HG03060 (cell line): Measurements from ENCODE around the gene ZHX3.

Experiments
- ATAC-seq: cut with Tn5 transposase; IDR thresholded peaks from one replicate; pipeline ENCODE4 v1.9.1; 2021; ENCODE audit warnings: low read depth, moderate number of reproducible peaks; ENCODE audit not compliant: unreplicated experiment

The ZHX3 gene

DNA sequence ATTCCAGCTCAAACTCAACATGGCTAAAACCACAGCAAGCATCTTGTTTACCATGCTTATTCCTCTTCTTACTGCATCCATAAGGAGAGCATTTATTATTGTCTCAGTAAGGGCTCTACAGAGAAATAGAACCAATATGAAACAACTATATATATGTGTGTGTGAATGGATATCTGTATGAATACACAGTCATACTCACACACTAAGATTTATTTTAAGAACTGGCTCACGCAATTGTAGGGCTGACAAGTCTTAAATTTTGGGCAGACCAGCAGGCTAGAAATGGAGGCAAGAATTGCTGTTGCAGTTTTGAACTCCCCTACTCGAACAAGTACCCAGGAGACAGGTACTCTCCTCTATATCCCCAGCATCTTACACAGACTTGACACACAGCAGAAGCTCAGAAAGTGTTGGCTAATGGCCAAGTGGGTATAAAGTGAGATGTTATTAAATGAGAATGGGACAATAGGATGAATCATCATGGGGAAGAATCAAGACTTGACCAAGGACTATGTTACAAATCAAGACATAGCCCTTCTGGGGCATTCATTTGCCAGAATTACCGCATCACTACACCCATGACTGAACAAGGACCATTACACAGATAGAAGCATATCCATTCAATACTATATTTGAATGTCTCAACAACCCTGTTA lies 13.0 kb downstream of the ZHX3 start:
- no peak for ATAC-seq

GRCh38 chr20:41304002-41304401 lies 13.5 kb downstream of the ZHX3 start:
- no peak for ATAC-seq

DNA sequence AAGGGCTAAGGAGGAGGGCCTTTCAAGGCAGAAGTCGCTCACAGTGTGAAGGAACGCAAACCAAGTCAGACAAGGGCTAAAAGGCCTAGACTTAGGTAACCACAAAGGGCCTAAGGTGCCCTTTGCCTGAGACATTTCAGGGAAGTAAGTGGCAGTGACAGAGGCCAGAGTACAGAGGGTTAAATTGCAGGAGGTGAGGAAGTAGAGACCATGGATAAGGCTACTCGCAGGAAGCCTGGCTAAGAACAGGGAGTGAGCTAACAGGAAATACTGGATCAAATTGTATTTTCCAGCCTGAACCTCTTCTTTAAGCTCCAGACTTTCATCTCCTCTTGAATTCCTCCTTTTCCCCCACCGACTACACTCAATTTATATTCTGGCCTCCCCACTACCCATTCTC lies 16.6 kb downstream of the ZHX3 start:
- ATAC-seq: no peak

DNA sequence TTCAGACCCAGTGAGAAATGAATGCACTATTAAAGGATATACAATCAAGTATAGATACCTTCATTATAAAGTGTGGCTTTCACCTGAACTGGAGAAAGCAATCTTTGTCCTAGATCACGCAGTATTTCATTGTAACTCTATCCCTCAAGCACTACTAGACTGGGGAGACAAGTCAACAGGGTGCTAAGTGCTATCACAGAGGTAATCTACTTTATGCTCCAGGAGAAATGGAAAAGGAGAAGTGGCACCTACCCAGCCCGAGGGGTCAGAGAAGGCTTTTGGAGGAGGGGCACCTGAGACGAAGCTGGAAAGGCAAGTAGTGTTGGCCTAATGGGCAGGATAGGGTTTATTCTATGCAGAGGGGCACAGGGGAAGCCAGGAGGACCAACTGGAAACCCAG lies 17.1 kb downstream of the ZHX3 start:
- no peak for ATAC-seq

DNA sequence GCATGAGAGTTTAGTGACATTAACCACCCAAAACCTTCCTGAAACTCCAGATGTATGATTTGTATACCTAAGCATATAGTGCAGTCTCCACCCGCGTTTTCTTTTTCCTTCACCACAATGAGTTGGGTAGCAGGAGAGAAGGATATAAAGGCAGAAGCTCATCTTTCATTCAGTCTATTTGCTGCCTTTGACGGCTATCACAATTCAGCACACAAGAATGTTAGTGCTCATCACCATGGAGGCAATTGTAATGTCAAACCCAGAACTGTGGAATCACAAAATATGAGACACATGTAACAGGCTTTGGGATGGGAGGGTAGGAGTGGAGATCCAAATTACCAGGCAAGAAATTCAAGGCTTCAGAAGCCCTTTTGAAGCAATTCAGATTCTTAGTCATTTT lies 17.6 kb downstream of the ZHX3 start:
- no peak for ATAC-seq

- ATAC-seq: no peak
Observed at GRCh38 chr20:41293269-41294037, 24.1 kb downstream of the ZHX3 start.

- ATAC-seq: no peak
Observed at GRCh38 chr20:41290804-41291389, 26.6 kb downstream of the ZHX3 start.

- ATAC-seq: no peak
Observed at GRCh38 chr20:41287327-41287726, 30.2 kb downstream of the ZHX3 start.

- ATAC-seq: no peak
Observed at GRCh38 chr20:41286240-41286851, 31.2 kb downstream of the ZHX3 start.

DNA sequence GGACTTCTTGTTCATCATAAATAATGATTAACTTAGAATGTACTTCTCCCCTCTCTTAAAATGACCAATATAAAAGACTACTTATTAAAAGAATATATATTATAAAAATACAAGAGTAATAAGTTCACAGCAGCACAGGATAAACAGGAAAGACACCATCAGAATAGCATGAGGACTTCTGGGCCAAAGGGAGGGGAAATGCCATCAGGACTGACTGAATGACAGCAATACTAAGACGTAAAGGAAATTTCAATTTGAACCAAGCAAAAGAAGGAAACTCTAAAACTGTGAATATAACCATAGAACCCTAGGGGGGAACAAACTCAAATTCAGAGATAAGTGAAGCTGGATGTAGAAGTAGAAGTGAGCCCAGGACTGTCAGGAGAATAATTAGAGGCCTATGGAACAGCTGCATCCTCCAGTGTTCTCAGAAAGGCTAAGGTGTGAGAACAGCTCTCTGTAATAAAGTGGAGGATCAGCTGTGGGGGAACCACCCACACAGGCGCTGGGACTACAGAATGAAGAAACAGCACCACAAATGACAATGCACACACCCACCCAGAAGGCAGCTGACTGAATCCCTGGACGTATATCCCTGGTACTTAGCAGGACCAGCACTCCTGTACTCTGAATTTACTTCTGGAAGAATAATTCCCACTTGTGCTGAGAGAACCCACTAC lies 37.8 kb downstream of the ZHX3 start:
- ATAC-seq: no peak

DNA sequence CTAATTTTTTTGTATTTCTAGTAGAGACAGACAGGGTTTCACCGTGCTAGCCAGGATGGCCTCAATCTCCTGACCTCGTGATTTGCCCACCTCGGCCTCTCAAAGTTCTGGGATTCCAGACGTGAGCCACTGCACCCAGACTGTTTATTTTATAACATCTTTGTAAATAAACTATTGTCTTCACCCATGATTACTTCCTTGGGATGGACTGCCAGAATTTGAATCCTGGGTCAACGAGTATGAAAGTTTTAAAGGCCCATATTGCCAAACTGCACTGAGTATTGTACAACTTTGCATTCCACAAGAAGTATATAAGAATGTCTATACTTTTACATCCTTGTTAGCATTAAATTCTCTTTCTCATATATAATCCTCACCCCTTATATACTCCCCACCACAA lies 38.6 kb downstream of the ZHX3 start:
- ATAC-seq: no peak

GRCh38 chr20:41277049-41277448 lies 40.5 kb downstream of the ZHX3 start:
- no peak for ATAC-seq

DNA sequence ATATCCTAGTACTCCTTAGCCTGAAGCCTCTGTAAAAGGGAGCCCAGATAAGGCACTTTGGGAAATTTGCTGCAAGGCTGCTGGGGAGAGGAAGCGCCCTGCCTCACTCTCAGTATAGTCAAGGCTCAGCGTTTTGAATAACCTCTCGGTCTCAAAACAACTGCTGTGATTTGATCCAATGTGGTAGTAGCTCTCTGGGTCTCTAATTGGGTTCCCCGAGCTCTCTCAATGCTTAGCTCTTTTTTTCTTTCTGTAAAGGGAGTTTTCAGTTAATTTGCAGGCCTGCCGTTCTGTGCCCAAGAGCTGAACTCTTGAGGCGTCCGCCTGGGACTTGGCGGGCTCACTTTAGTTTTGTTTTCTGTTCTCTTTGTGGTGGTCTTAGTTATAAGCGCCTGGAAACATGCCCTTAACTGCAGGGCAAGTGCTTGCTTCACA lies 41.2 kb downstream of the ZHX3 start:
- ATAC-seq: no peak

DNA sequence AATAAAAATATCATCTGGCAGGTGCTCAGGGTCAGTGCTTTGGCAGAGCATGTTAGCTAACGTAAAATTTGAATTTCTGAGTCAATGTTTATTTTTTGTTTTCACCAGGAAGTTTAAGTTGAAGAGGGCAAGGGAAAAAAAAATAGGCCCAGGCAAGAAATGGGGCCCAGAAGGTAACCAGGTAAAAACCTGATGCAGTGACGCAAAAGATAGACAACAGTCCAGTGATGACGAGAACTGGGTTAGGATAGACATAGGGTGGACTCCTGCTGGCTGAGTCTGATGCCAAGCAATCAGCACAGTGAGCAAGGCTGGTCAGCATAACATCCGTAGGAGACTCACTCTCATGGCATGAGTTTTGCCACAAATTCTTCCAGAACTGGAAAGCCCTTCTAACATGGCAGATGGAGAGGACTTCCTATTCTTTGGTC lies 42.2 kb downstream of the ZHX3 start:
- no peak for ATAC-seq

DNA sequence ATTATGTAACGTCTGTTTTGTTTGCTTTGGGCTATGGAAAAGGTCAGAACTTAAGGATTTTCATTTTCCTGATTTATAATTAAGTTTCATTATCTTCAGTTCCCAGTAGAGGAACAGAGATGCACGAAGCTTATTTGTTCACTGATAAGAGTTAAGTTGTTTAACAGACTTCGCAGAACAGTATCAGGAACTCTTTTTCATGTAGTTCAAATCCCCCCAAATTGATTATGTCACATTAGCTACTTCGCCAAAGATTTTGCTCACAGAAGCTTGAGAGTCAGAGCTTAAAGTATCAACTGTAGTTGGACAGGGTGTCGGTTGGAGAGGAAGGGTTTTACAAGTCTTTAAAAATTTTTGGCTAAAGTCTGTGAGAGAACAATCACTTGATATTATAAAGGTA lies 43.4 kb downstream of the ZHX3 start:
- no peak for ATAC-seq

- ATAC-seq: no peak
Observed at GRCh38 chr20:41273445-41273844, 44.1 kb downstream of the ZHX3 start.

DNA sequence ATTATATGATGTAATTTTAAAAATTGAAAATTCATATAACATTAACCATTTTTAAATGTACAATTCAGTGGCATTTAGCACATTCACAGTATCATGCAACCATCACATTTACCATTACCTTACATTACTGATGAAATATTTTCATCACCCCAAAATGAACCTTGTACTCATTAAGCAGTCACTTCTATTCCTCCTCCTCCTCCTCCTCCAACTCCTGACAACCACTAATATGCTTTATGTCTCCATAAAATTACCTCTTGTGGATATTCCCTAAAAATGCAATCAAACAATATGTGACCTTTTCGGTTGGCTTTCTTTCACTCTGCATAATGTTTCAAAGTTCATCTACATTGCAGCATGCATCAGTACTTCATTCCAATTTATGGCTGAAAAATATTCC lies 45.2 kb downstream of the ZHX3 start:
- no peak for ATAC-seq

DNA sequence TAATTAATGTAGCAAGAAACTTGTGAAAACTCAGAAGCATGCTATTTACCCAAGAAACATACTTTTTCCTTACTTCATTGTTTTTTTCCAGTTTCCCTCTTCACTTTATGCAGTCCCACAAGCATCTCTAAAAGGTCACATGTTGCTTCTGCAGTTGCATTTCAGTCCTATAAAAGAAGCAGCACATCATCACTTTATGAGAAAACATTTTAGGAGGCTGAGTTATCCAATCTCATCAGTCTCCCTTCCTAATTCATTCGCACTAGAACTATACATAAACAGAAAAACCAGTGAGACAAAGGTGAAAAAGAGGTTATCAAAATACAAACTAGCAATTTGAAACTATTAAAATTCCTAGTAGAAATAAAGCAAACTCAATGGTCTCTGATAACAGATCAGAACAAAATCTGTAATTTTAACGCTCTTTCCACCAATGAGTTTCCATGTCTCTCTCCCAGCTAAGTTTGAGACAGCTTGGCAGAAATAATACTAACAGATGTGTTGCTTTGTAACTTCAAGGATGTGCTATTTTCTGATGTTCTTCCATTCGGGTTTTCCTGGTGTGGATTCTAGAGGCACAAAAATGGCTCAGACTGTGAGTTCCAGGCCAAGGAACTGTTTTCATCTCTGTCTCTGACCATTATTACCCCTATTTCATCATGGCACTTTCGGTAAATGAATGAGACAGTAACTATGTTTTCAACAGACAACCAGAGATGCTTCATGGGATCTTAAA lies 48.4 kb downstream of the ZHX3 start:
- ATAC-seq: no peak

DNA sequence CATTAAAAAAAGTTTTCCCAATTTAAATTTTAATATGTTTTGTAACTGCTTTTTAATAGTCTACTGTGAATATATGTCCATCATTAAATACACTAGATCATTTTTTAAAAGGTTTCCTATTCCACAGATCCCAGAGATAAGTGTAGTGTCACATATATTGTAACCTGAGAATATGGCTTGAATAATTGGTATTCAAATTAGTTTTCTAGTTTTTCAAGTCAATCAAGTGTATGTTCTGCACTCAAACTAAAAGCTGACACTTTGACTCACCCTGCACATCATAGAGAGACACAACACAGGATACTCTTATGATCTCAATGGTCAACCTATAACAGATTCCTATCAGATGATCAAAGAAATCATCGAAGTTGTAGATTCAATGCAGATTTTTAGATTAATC lies 49.1 kb downstream of the ZHX3 start:
- no peak for ATAC-seq

DNA sequence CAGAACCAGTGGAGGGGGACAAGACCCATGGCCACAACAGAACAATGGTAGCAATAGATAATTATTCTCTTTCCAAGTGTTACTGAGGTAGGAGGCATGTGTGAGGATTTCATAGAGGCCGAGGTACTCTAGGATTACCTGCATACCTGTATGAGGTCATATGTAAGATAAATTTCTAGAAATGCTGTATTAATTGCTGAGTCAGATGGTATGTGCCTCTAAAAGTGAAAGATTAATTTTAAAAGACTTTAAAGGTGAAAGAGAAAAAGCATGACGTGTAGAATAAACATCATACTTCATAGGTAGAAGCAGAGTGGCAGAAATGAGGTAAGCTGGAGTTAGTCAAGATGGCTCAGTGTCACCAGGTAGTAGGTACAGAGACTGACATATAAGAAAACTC lies 51.6 kb downstream of the ZHX3 start:
- ATAC-seq: no peak
